SK-N-SH treated with all-trans-retinoic acid at 6 μM for 48 hours (cell line): ENCODE data around the gene TECTA.

Experiments
- ATAC-seq: fragments of 200-7000 bp; cut with Tn5 transposase; 3 replicates; pipeline ENCODE4 v1.9.1; 2020; ENCODE audit warnings: mild to moderate bottlenecking, moderate library complexity
- BACH2 ChIP-seq: fragments of 250-450 bp; sonication (Bioruptor Pico); IDR thresholded peaks from 2 replicates; pipeline ENCODE4 v1.9.0; 2021; ENCODE audit warnings: mild to moderate bottlenecking, borderline replicate concordance
- CREB5 ChIP-seq: fragments of 250-450 bp; sonication (Bioruptor Pico); IDR thresholded peaks from 2 replicates; pipeline ENCODE4 v1.5.1; 2020; ENCODE audit warnings: low read depth, mild to moderate bottlenecking, moderate library complexity
- CSDC2 ChIP-seq: fragments of 250-450 bp; sonication (Bioruptor Pico); IDR thresholded peaks from 2 replicates; pipeline ENCODE4 v1.5.0; 2020; ENCODE audit warnings: mild to moderate bottlenecking, moderate library complexity
- ESRRG ChIP-seq: fragments of 250-450 bp; sonication (Bioruptor Pico); IDR thresholded peaks from 2 replicates; pipeline ENCODE4 v1.6.1; 2021; ENCODE audit warnings: mild to moderate bottlenecking
- GLIS3 ChIP-seq: fragments of 250-450 bp; sonication (Bioruptor Pico); IDR thresholded peaks from 2 replicates; pipeline ENCODE4 v1.5.0; 2020; ENCODE audit warnings: mild to moderate bottlenecking, moderate library complexity
- OSR1 ChIP-seq: fragments of 250-450 bp; sonication (Bioruptor Pico); IDR thresholded peaks from 2 replicates; pipeline ENCODE4 v1.8.0; 2022; ENCODE audit warnings: moderate library complexity, mild to moderate bottlenecking, inconsistent platforms
- PATZ1 ChIP-seq: fragments of 250-450 bp; sonication (Bioruptor Pico); IDR thresholded peaks from 2 replicates; pipeline ENCODE4 v1.8.0; 2020; ENCODE audit warnings: mild to moderate bottlenecking, moderate library complexity, borderline replicate concordance
- POU6F1 ChIP-seq: fragments of 250-450 bp; sonication (Bioruptor Pico); IDR thresholded peaks from 2 replicates; pipeline ENCODE4 v1.8.0; 2021; ENCODE audit warnings: low read depth, mild to moderate bottlenecking, moderate library complexity, borderline replicate concordance
- RARB ChIP-seq: fragments of 250-450 bp; sonication (Bioruptor Pico); IDR thresholded peaks from 2 replicates; pipeline ENCODE4 v1.8.0; 2021; ENCODE audit warnings: mild to moderate bottlenecking, moderate library complexity
- SNAI2 ChIP-seq: fragments of 250-450 bp; sonication (Bioruptor Pico); IDR thresholded peaks from 2 replicates; pipeline ENCODE4 v1.5.0; 2020; ENCODE audit warnings: mild to moderate bottlenecking, moderate library complexity
- TCF4 ChIP-seq: fragments of 250-450 bp; sonication (Bioruptor Pico); IDR thresholded peaks from 2 replicates; pipeline ENCODE4 v1.8.0; 2021; ENCODE audit warnings: mild to moderate bottlenecking, moderate library complexity, borderline replicate concordance
- TOX ChIP-seq: fragments of 250-450 bp; sonication (Bioruptor Pico); IDR thresholded peaks from 2 replicates; pipeline ENCODE4 v1.8.0; 2021; ENCODE audit warnings: mild to moderate bottlenecking, moderate library complexity, borderline replicate concordance
- ZC3H10 ChIP-seq: fragments of 250-450 bp; sonication (Bioruptor Pico); IDR thresholded peaks from 2 replicates; pipeline ENCODE4 v1.5.1; 2021; ENCODE audit warnings: mild to moderate bottlenecking, moderate library complexity
- ZFP3 ChIP-seq: fragments of 250-450 bp; sonication (Bioruptor Pico); IDR thresholded peaks from 2 replicates; pipeline ENCODE4 v1.5.0; 2020; ENCODE audit warnings: mild to moderate bottlenecking, moderate library complexity
- ZNF565 ChIP-seq: fragments of 450-650 bp; formaldehyde crosslinking; conservative IDR thresholded peaks from 2 replicates; pipeline ENCODE4 v1.5.0; 2020; ENCODE audit warnings: low read depth, mild to moderate bottlenecking, moderate library complexity
- ZNF70 ChIP-seq: fragments of 450-650 bp; formaldehyde crosslinking; IDR thresholded peaks from 2 replicates; pipeline ENCODE4 v1.5.0; 2020; ENCODE audit warnings: mild to moderate bottlenecking, moderate library complexity
- ZNF8 ChIP-seq: fragments of 450-650 bp; formaldehyde crosslinking; IDR thresholded peaks from 2 replicates; pipeline ENCODE4 v1.5.0; 2020; ENCODE audit warnings: mild to moderate bottlenecking, moderate library complexity
- TF ChIP-seq, protein P1 (sequence below): fragments of 250-450 bp; sonication (Bioruptor Pico); IDR thresholded peaks from 2 replicates; pipeline ENCODE4 v1.5.1; 2021; ENCODE audit warnings: mild to moderate bottlenecking, moderate library complexity
- TF ChIP-seq, protein P2 (sequence below): fragments of 250-450 bp; sonication (Bioruptor Pico); IDR thresholded peaks from 2 replicates; pipeline ENCODE4 v1.5.0; 2020; ENCODE audit warnings: mild to moderate bottlenecking, moderate library complexity

Gene TECTA

DNA sequence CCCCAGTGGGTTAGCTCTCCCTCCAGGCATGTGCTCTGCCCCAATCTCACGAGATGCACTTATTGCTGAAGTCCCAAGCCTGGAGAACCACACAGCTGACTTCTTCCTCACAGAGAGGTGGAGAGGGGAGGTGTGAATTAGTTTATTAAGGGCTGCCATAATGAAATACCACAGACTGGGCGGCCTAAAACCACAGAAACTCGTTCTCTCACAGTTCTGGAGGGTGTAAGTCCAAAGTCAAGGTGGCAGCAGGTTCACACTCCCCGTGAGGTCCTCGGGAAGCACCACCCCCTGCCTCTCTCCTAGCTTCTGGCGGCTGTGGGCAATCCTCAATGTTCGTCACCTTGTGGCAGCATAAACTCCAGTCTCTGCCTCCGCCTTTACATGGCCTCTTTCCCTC lies 39.3 kb downstream of the TECTA start:
- no peak for ATAC-seq
- TF ChIP-seq, protein P1, sequence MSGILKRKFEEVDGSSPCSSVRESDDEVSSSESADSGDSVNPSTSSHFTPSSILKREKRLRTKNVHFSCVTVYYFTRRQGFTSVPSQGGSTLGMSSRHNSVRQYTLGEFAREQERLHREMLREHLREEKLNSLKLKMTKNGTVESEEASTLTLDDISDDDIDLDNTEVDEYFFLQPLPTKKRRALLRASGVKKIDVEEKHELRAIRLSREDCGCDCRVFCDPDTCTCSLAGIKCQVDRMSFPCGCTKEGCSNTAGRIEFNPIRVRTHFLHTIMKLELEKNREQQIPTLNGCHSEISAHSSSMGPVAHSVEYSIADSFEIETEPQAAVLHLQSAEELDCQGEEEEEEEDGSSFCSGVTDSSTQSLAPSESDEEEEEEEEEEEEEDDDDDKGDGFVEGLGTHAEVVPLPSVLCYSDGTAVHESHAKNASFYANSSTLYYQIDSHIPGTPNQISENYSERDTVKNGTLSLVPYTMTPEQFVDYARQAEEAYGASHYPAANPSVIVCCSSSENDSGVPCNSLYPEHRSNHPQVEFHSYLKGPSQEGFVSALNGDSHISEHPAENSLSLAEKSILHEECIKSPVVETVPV (CRISPR knock-in tag), result no peak

GRCh38 chr11:121141066-121141465 lies 40.0 kb downstream of the TECTA start:
- ATAC-seq, result no peak
- TF ChIP-seq ZNF8 (CRISPR knock-in tag) (no peak), ZC3H10 (CRISPR knock-in tag) (no peak), TCF4 (CRISPR knock-in tag) (no peak), ZFP3 (no peak), ZNF70 (CRISPR knock-in tag) (no peak), POU6F1 (no peak), RARB (CRISPR knock-in tag) (no peak), CSDC2 (CRISPR knock-in tag) (no peak), ESRRG (CRISPR knock-in tag) (no peak), ZNF565 (CRISPR knock-in tag) (no peak), PATZ1 (no peak), TOX (CRISPR knock-in tag) (no peak), BACH2 (CRISPR knock-in tag) (no peak), CREB5 (CRISPR knock-in tag) (no peak), OSR1 (CRISPR knock-in tag) (no peak)
- TF ChIP-seq, protein P2, sequence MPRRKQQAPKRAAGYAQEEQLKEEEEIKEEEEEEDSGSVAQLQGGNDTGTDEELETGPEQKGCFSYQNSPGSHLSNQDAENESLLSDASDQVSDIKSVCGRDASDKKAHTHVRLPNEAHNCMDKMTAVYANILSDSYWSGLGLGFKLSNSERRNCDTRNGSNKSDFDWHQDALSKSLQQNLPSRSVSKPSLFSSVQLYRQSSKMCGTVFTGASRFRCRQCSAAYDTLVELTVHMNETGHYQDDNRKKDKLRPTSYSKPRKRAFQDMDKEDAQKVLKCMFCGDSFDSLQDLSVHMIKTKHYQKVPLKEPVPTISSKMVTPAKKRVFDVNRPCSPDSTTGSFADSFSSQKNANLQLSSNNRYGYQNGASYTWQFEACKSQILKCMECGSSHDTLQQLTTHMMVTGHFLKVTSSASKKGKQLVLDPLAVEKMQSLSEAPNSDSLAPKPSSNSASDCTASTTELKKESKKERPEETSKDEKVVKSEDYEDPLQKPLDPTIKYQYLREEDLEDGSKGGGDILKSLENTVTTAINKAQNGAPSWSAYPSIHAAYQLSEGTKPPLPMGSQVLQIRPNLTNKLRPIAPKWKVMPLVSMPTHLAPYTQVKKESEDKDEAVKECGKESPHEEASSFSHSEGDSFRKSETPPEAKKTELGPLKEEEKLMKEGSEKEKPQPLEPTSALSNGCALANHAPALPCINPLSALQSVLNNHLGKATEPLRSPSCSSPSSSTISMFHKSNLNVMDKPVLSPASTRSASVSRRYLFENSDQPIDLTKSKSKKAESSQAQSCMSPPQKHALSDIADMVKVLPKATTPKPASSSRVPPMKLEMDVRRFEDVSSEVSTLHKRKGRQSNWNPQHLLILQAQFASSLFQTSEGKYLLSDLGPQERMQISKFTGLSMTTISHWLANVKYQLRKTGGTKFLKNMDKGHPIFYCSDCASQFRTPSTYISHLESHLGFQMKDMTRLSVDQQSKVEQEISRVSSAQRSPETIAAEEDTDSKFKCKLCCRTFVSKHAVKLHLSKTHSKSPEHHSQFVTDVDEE (CRISPR knock-in tag), result no peak
- TF ChIP-seq, protein P1 (CRISPR knock-in tag), result no peak

DNA sequence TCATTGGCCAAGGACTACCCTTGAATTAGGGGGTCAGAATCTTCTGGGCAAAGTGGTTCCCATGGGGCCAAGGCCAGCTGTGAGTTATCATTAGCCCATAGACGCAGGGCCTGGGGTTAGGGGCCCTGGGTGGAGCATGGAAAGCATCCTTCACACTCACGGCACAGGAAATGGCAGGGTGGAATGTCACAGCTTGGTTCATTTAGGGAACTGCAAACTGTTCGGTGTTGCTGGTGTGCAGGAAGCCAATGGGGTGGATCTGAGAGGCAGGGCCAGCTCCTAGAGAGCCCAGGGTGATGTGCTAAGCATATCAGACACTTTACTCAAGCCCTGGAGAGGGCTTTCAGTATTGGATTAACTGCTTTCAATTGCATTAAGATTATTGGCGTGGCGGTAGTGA lies 42.9 kb downstream of the TECTA start:
- no peak for ATAC-seq
- no peak for TF ChIP-seq TCF4 (CRISPR knock-in tag)
- no peak for TF ChIP-seq CSDC2 (CRISPR knock-in tag)
- TF ChIP-seq PATZ1, result no peak
- TF ChIP-seq ESRRG (CRISPR knock-in tag), result no peak
- TF ChIP-seq ZNF565 (CRISPR knock-in tag), result no peak
- TF ChIP-seq ZNF70 (CRISPR knock-in tag), result no peak
- TF ChIP-seq, protein P2 (CRISPR knock-in tag), result no peak
- TF ChIP-seq SNAI2 (CRISPR knock-in tag), result no peak
- TF ChIP-seq BACH2 (CRISPR knock-in tag), result no peak
- TF ChIP-seq TOX (CRISPR knock-in tag), result no peak
- TF ChIP-seq OSR1 (CRISPR knock-in tag), result no peak
- TF ChIP-seq GLIS3 (CRISPR knock-in tag), result no peak
- TF ChIP-seq, protein P1 (CRISPR knock-in tag), result no peak
